HG03066 (cell line): ENCODE measurements around the gene CCDC198.
A peak's percentile ranks its signal among the peaks of the same experiment; 100 is the strongest.

ENCODE experiments used
- ATAC-seq: cut with Tn5 transposase; IDR thresholded peaks from one replicate; pipeline ENCODE4 v1.9.1; 2021; ENCODE audit warnings: low read depth; ENCODE audit not compliant: unreplicated experiment

CCDC198 gene, protein sequence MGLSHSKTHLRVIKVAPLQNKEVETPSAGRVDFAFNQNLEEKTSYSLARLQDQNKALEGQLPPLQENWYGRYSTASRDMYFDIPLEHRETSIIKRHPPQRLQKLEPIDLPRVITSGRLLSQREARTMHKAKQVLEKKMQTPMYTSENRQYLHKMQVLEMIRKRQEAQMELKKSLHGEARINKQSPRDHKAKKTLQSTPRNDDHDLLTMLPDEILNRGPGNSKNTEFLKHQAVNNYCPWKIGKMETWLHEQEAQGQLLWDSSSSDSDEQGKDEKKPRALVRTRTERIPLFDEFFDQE

GRCh38 chr14:57493467-57494181 is at the start of gene CCDC198:
CCDC198 (minus strand) TSS chr14:57493857; CDS start chr14:57493715, 142 bp downstream.
- ATAC-seq: peak; percentile 67

GRCh38 chr14:57533214-57533613 is 39.6 kb upstream of the CCDC198 start:
- ATAC-seq: no peak

- no peak for ATAC-seq
Observed at GRCh38 chr14:57530571-57530970, 36.9 kb upstream of the CCDC198 start.

- no peak for ATAC-seq
Observed at GRCh38 chr14:57526942-57527341, 33.3 kb upstream of the CCDC198 start.

- ATAC-seq: no peak
Observed at GRCh38 chr14:57519043-57519442, 25.4 kb upstream of the CCDC198 start.

- ATAC-seq: no peak
Observed at GRCh38 chr14:57512220-57512619, 18.6 kb upstream of the CCDC198 start.

DNA sequence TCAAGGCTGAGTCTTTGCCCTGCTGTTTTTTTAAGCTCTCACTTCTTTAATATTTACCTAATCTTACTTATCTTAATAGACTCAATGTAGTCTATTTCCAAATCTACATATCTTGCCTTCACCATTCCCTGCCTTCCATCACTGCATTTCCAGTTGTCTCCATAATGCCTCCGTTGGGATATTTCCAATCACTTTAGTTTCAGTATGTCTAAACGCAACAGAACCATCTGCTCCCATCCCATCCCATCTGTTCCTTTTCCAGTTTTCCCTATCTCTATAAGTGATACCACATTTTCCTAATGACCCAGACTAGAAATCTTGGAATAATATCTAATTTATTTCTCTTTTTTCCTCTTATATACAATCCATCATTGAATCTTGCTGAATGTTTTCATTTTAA is 15.1 kb upstream of the CCDC198 start:
- ATAC-seq: no peak

- ATAC-seq: no peak
Observed at GRCh38 chr14:57502586-57503254, 9.1 kb upstream of the CCDC198 start.

DNA sequence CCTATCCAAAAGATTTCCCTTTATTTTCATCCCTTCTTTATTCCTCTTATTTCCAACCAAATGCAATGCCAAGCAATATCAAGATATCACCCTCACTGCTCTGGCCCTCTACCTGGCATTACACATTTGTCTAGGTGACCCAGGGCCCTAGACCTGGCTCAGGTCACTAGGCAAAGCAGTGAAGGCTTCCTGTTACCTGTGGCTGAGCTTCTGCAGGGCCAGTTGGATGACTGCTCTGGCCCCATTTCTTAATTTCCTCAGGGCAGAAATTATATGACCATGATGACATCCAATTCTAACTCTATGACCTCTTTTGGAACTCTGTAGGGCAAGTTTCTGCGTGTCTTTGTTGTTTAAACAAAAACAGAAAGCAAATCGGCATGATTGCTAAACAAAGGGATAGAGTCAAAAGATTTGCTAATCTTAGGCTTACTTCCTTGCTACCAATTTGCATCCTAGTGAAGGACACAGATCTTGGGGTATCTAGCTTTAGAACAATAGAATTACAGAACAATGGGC is 7.4 kb upstream of the CCDC198 start:
- ATAC-seq: no peak

DNA sequence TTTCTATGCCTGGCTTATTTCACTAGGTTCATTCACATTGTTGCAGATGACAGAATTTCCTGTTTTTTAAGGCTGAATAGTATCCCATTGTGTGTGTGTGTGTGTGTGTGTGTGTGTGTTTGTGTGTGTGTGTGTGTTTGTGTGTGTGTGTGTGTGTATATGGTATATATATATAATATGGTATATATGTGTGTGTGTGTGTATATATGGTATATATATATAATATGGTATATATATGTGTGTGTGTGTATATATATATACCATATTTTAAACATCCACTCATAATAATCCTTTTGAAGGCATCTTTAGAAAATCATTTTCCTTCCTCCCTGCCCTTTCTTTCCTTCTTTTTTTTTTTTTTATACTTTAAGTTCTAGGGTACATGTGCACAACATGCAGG is 5.0 kb upstream of the CCDC198 start:
- no peak for ATAC-seq

- ATAC-seq: no peak
Observed at GRCh38 chr14:57498035-57498434, 4.4 kb upstream of the CCDC198 start.

DNA sequence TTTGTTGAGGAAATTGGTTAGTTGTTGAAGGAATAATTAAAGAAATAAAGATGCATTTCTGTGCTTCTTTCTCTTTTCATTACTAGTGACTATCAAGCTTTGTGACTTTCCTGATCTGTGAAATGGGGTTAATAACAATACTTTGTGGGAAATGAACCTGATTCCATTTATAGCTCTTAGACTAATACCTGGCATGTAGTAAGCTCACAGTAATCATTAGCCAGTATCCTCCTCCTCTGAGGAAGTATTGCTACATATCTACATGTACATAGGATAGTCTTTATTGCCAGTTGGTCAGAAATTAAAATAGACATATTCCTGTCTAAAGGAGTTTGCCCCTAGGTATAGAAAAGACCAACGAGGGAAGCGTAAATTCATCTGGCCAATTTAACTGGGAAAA is 1.8 kb upstream of the CCDC198 start:
- ATAC-seq: no peak

GRCh38 chr14:57492859-57493258 is 798 bp downstream of the CCDC198 start:
- no peak for ATAC-seq

DNA sequence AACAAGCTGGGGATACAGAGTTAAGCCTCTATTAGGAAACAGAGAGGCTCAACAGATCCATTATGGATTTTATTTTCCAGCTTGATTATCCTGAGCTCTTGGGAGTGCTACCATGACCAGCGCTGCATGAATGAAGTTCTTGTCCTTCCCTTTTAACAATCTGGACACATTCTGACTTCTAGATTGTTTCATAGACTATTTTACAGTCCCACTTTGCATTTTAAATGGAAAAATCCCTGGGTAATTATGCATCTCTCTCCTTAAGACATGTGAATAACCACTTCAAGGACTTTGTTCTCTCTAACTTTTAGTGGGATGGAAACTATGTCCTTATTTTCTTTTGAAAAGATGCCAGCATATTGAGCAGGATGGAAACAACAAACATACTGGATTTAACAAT is 2.0 kb downstream of the CCDC198 start:
- no peak for ATAC-seq

- no peak for ATAC-seq
Observed at GRCh38 chr14:57487771-57488170, 5.9 kb downstream of the CCDC198 start.

GRCh38 chr14:57486767-57487379 is 6.8 kb downstream of the CCDC198 start:
- ATAC-seq: no peak

DNA sequence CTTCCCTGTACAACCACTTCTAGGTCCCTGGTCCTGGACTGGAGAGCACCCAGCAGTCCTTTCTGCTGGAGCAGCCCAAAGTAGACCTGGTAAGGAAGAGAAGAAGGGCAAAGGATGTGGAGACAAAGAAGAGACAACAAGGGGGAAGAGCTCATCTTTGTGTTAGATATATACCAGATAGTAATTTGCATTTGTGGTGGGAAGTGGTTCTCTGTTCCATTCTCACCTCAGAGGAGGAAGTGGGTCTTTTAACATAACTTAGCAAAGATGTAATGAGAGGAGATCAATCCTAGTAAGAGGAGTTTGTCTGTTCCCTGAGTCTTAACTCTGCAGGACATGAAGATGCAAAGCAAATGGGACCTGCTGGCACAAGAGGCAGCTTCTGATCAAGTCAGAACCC is 8.0 kb downstream of the CCDC198 start:
- ATAC-seq: peak; percentile 95

- no peak for ATAC-seq
Observed at GRCh38 chr14:57482120-57482519, 11.5 kb downstream of the CCDC198 start.

DNA sequence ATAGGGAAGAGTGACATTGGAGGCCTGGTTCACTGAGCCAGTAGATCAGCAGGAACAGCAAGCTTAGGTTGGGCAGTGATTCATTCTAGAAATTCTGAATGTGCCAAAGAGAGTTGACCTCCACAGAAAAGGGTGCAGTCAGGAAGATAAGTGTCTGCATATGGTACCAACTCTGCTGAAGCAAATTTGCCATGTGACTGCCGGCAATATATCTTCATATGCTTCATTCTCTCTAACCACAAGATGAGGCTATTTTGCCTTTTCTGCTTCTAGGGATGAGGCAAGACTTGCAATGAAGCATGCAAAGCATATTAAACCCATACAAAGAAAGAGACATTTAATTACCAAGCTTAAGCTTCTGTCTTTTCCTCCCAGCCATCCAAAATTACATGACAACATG is 13.6 kb downstream of the CCDC198 start:
- no peak for ATAC-seq

GRCh38 chr14:57479197-57479596 is 14.5 kb downstream of the CCDC198 start:
- ATAC-seq: no peak

DNA sequence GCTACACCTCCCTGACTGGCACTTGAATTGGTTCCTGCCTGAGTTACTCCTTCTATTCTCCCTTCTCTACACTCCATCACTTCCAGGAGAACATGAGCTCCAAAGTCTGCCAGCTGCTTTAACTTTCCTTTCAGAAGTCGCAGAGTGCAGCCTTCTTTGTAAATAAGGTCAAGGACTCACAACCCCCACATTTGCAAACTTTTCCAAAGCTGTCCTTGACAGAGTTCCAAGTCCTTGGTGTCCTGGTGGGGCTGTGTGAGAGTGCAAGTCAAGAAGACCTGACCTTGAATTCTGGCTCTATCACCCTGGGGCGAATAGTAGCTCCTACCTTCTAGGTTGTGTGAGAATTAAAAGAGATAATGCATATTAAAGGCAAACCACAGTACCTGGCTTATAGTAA is 15.6 kb downstream of the CCDC198 start:
- no peak for ATAC-seq
